Measurements from ENCODE around the gene PTS. TPM values are rescaled to one million over a fixed set of nuclear protein-coding genes. Genes with fewer than 3 reads are reported as not detected.

The PTS gene
- polyA plus RNA-seq, 6 donors from 2014 or later, result 15.6 to 26.5 (median 22.7) TPM

DNA sequence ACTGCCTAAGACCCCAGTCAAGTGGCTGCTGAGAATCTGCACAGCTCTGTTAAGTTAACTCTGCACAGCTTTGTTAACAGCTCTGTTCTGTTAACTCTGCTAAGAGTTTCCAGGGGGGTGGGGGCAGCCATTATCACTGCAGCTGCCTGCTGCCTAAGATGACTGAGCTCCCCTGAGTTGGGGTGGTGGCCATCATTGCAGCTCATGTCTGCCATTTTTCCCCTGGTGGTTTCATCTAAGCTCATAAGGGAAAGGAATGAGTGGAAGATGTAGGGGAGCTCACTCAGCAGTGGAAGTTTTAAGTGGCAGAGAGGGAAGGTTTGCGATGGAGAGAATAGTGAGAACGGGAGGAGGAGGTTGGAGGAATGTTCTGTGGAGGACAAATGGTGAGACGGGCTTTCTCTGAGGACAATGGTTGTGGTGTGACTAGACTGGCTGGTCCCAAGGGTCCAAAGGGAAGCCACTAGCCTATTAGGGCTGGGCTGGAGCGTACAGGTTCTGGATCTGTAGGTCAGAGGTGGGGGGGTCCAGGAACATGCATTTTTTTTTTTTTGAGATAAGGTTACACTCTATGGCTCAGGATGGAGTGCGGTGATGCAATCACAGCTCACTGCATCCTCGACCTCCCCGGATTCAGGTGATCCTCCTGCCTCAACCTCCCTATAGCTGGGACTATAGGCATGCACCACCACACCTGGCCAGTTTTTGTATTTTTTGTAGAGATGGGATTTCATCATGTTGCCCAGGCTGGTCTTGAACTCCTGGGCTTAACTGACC, 48.0 kb downstream of the PTS start:
- Mint-ChIP-seq H3K27me3 (no peaks in the 10 kb centered on the region), H3K4me1 (peaks cover 19 to 35% (median 32%) of the 10 kb centered on the region in 3 donors), H3K9me3 (peaks cover 0 to 3% (median 0%) of the 10 kb centered on the region in 7 donors), H3K4me3 (peak overlapping the region in 3 of 8 donors; percentile 2 to 45 (median 42)), H3K36me3 (peaks cover 0 to 5% of the 10 kb centered on the region in 2 donors), H3K27ac (no peak overlapping the region)
- ATAC-seq (ENCODE audit: low read depth in 2 of 2) (no peak), DNase-seq (no peak)

DNA sequence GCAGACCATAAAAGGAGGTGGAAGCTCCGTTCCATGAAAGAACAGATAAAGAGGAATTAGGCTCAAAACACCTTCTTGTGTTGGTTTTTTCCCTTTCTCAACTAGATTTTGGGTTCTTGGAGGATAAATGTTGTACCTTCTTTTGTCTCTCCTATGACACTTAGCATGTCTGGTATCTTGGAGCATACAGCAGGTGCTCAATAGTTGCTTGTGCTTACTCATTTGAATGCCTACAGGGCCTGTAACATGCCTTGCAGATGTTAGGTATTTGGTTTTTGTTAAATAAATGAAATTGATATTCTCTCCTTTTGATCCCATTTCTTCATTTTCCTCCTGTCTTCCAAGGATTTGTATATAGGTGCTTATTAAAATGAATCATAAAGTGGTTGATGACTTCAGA, 50.8 kb downstream of the PTS start:
- no peaks in the 10 kb centered on the region for H3K27me3 Mint-ChIP-seq
- DNase-seq (no peak), ATAC-seq (ENCODE audit: low read depth in 2 of 2) (no peak)
- H3K4me1 Mint-ChIP-seq, result peaks cover 21 to 32% (median 22%) of the 10 kb centered on the region in 3 donors
- H3K36me3 Mint-ChIP-seq, result no peaks in the 10 kb centered on the region
- H3K9me3 Mint-ChIP-seq, result peaks cover 0 to 3% (median 0%) of the 10 kb centered on the region in 7 donors
- no peak overlapping the region for H3K27ac Mint-ChIP-seq
- H3K4me3 Mint-ChIP-seq, result no peak overlapping the region

DNA sequence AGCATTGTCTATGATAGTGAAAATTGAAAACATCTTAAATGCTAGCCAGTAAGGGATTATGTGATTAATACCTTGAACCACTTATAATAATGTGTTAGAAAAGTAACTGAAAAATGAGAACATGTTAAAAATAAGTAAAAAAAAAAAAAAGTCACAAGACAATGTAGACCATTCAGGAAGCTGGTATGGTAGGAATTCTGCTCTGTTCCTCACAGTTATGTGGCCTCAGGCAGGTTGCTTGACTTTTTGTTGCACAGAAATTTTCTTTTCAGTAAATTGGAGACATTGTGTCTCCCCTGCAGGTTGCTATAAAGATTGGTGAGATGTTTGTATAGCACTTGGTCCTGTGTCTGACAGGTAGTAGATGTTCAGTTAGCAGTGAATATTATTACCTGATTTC, 51.7 kb downstream of the PTS start:
- Mint-ChIP-seq H3K9me3 (peaks cover 0 to 3% (median 0%) of the 10 kb centered on the region in 7 donors), H3K36me3 (no peaks in the 10 kb centered on the region), H3K4me1 (peaks cover 16 to 25% (median 16%) of the 10 kb centered on the region in 3 donors), H3K27me3 (no peaks in the 10 kb centered on the region), H3K4me3 (peak overlapping the region in 2 of 8 donors; percentile 43 to 49), H3K27ac (peak overlapping the region in 1 of 6 donors; percentile 82)
- no peak for ATAC-seq (ENCODE audit: low read depth in 2 of 2)
- no peak for DNase-seq

DNA sequence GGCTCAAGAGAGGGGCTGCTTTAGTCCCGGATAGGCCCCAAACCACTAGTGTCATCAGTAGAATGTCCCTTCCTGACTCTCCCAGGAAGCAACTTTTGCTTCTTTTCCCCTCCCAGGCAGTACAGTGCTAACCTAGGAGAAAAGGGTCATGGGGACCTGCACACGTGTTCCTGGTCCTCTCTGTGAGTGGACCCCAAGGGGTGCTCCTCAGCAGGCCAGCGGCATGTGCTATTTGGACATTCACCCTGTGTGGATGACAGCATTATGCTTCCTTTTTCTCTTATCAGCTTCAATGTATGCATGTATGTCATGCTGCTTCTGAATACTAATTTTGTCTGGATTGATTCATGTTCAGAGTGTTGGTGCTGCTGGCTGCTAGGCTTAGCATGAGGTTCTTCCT, 52.6 kb downstream of the PTS start:
- H3K27ac Mint-ChIP-seq, result no peak overlapping the region
- peak overlapping the region in 2 of 8 donors; percentile 1 to 42 for H3K4me3 Mint-ChIP-seq
- H3K36me3 Mint-ChIP-seq, result no peaks in the 10 kb centered on the region
- DNase-seq, result no peak
- H3K4me1 Mint-ChIP-seq, result peaks cover 13 to 21% (median 14%) of the 10 kb centered on the region in 3 donors
- H3K27me3 Mint-ChIP-seq, result no peaks in the 10 kb centered on the region
- ATAC-seq (ENCODE audit: low read depth in 2 of 2), result no peak
- no peaks in the 10 kb centered on the region for H3K9me3 Mint-ChIP-seq

DNA sequence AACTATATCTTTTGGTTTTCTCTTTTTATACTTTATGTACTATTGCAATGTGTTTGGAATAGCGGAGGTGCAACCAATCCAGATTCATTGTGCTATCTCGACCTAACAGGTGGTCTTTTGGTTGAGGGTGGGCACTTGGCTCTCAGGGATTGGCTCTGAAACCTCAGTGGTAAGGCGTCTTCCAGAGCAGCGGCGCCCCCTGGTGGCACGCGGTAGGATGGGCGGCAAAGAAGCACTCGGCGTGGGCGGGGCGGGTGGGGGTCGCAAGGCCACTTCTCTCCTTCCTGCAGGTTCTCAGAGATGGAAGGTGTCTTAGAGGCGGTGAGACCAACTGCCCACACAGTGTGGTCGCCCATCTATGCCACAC, 53.7 kb downstream of the PTS start:
- peak overlapping the region; percentile 92 to 98 (median 96) for H3K4me3 Mint-ChIP-seq
- H3K36me3 Mint-ChIP-seq, result no peaks in the 10 kb centered on the region
- no peaks in the 10 kb centered on the region for H3K9me3 Mint-ChIP-seq

DNA sequence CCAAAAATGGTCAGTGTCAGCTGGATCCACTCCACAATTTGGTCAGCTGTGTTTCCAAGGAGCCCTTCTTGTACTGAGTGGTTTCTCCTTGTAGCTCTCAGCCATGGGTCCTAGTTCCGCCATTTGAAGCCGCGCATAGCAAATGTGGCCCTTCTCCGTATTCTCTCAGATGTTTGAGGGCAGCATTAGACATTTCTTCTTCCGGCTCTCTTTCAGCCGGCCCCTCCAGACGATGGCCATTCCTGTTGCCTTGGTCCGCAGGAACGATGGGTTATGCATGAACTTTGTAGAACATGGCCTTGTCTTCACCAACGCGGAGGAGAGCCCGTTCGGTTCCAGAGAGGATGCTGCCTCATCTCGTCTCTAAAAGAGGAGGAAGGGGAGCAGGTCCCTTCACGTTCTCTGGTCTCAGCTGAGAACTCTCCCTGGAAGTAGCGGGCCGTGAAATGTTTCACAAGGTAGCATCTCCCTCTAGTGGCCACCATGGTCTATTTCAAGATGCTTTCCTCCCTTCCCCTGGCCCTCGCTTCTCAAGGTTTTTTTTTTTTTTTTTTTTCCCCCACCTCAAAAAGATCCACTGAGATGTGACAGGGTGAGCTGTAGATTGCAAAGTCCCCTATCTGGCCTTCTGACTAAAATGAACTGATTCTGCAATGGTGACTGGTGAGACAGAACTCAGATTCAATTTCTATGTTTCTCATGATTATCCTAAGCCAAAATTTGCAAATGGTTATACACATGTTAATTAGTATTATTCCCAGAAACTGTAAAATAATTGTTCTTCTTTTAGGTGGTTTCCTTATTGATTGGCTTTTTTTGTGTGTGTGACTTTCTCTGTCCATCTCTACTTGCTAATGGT, 54.3 kb downstream of the PTS start:
- Mint-ChIP-seq H3K4me1 (peaks cover 13 to 19% (median 14%) of the 10 kb centered on the region in 3 donors), H3K27ac (peak overlapping the region; percentile 75 to 91 (median 86)), H3K36me3 (peaks cover 0 to under 1% of the 10 kb centered on the region in 2 donors), H3K27me3 (no peaks in the 10 kb centered on the region), H3K4me3 (peak overlapping the region; percentile 92 to 98 (median 96)), H3K9me3 (no peaks in the 10 kb centered on the region)
- DNase-seq (peak; percentile 73), ATAC-seq (ENCODE audit: low read depth in 2 of 2) (peak; percentile 87 to 88)

More for the DNA sequence above, 53.7 kb downstream of the PTS start:
- peak; percentile 72 to 75 for ATAC-seq (ENCODE audit: low read depth in 2 of 2)
- Mint-ChIP-seq H3K27ac (peak overlapping the region in 4 of 6 donors; percentile 32 to 84 (median 68)), H3K4me1 (peaks cover 13 to 19% (median 14%) of the 10 kb centered on the region in 3 donors), H3K27me3 (no peaks in the 10 kb centered on the region)
- peak; percentile 73 for DNase-seq

DNA sequence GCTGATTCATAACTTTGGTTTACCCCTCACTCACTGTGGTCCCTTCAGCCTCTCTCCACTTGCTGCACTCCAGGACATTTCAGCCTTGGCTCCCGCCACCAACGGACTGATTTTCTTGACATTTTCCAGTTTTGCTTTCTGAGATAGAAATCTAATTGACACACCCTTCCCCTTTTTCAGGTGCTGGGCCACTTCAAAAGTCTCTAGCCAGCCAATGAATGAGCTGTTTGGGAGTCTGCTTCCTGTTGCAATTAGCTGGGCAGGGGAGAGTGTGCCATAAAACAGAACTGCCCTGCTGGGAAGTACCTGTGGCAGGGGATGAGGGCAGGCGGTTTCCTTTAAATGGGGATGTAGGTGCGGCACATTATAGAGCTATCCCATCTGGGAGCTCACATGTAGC, 55.5 kb downstream of the PTS start:
- H3K9me3 Mint-ChIP-seq, result no peaks in the 10 kb centered on the region
- peaks cover 0 to 5% (median 0%) of the 10 kb centered on the region in 3 donors for H3K27me3 Mint-ChIP-seq
- peaks cover 13 to 19% (median 14%) of the 10 kb centered on the region in 3 donors for H3K4me1 Mint-ChIP-seq
- peak overlapping the region in 6 of 8 donors; percentile 59 to 95 (median 70) for H3K4me3 Mint-ChIP-seq
- no peak for ATAC-seq (ENCODE audit: low read depth in 2 of 2)
- H3K27ac Mint-ChIP-seq, result peak overlapping the region in 1 of 6 donors; percentile 24
- peaks cover 0 to 5% of the 10 kb centered on the region in 2 donors for H3K36me3 Mint-ChIP-seq
- no peak for DNase-seq

Other genes starting within 250 kb of the PTS start
- 10 to 100 TPM; 24.6 to 38.8 (median 28.0) TPM for gene DLAT, start 201.0 kb upstream of the PTS start, polyA plus RNA-seq (ENCODE audit: low read depth in 6 of 6)
- not detected for gene PIH1D2, start 152.4 kb upstream of the PTS start, polyA plus RNA-seq (ENCODE audit: low read depth in 6 of 6)
- 10 to 100 TPM in 4 of 6 donors, 1 to 10 TPM in 2; 3.7 to 18.6 (median 10.7) TPM for gene NKAPD1, start 152.1 kb upstream of the PTS start, polyA plus RNA-seq (ENCODE audit: low read depth in 6 of 6)
- gene TIMM8B, start 139.7 kb upstream of the PTS start, polyA plus RNA-seq (ENCODE audit: low read depth in 6 of 6), result 10 to 100 TPM; 47.0 to 77.1 (median 53.3) TPM
- 100 to 1,000 TPM; 140 to 196 (median 168) TPM for gene SDHD, start 139.6 kb upstream of the PTS start, polyA plus RNA-seq (ENCODE audit: low read depth in 6 of 6)
- gene IL18, start 62.3 kb upstream of the PTS start, polyA plus RNA-seq (ENCODE audit: low read depth in 6 of 6), result 1 to 10 TPM in 2 of 6 donors, under 1 TPM in 2, not detected in 2; 0.48 to 1.7 (median 1.1) TPM
- gene TEX12, start 59.1 kb upstream of the PTS start, polyA plus RNA-seq (ENCODE audit: low read depth in 6 of 6), result under 1 TPM in 1 of 6 donors, not detected in 5; 0.65 TPM
- gene BCO2, start 50.9 kb upstream of the PTS start, polyA plus RNA-seq (ENCODE audit: low read depth in 6 of 6), result 1 to 10 TPM in 1 of 6 donors, under 1 TPM in 1, not detected in 4; 0.57 to 1.2 TPM
- under 1 TPM in 1 of 6 donors, not detected in 5; 0.98 TPM for gene PLET1, start 34.4 kb downstream of the PTS start, polyA plus RNA-seq (ENCODE audit: low read depth in 6 of 6)